ENCODE measurements around the gene ORM2. TPM values are rescaled to one million over a fixed set of nuclear protein-coding genes. Genes with fewer than 3 reads are reported as not detected.
"Not testable (repeated sequence)": the region's sequence is repeated elsewhere in the genome, so short reads cannot be mapped to it uniquely, and the experiment has no call there.

The ORM2 gene
- total RNA-seq, 2 donors from 2014 or later, result not detected

- DNase-seq (peak in 1 of 2 donors; percentile 4), ATAC-seq (no peak)
- intact Hi-C loops (cut with DNase I, micrococcal nuclease), result no loop called here
Measured at GRCh38 chr9:114308361-114308950, 21.2 kb upstream of the ORM2 start.

GRCh38 chr9:114309096-114309495 is 20.6 kb upstream of the ORM2 start:
- intact Hi-C loops (cut with DNase I, micrococcal nuclease), result no loop called here
- ATAC-seq, result no peak
- peak in 1 of 2 donors; percentile 4 for DNase-seq

GRCh38 chr9:114310471-114311450 is 18.9 kb upstream of the ORM2 start:
- intact Hi-C loops (cut with DNase I, micrococcal nuclease), result no loop called here
- DNase-seq, result peak in 1 of 2 donors; percentile 6
- no peak for ATAC-seq

GRCh38 chr9:114311571-114312512 is 17.8 kb upstream of the ORM2 start:
- intact Hi-C loops (cut with DNase I, micrococcal nuclease), result no loop called here
- no peak for ATAC-seq
- peak in 1 of 2 donors; percentile 8 for DNase-seq

DNA sequence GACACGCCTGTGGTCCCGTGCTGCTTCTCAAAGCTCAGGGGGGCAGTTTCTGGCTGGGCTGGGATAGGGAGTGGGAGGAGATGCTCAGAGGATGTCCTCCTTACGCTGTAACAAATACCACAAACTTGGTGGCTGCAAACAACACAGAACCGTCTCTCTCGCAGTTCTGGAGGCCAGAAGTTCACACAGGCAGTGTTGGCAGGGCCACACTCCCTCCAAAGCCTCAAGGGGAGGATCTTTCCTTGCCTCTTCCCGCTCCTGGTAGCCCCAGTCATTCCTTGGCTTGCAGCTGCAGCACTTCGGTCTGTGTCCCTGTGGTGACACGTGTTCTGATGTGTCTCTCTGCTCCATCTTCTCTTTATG is 17.2 kb upstream of the ORM2 start:
- DNase-seq, result peak in 1 of 2 donors; percentile 18
- intact Hi-C loops (cut with DNase I, micrococcal nuclease), result no loop called here
- no peak for ATAC-seq

DNA sequence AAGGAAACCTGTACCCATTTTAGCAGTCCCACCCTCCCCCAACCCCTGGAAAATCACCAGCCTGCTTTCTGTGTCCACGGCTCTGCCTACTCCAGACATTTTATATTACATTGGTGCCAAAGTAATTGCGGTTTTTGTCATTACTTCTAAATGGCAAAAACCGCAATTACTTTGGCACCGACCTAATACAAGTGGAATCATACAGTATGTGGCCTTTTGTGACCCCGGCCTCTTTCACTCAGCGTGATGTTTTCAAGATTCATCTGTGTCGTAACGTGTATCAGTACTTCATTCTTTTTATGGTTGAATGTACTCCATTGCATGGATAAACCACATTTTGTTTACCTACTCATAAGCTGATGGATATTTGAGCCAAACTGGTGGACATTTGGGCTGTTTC is 16.5 kb upstream of the ORM2 start:
- intact Hi-C loops (cut with DNase I, micrococcal nuclease), result no loop called here
- peak in 1 of 2 donors; percentile 3 for DNase-seq
- ATAC-seq, result no peak

GRCh38 chr9:114314256-114314867 is 15.3 kb upstream of the ORM2 start:
- intact Hi-C loops (cut with DNase I, micrococcal nuclease), result no loop called here
- no peak for ATAC-seq
- no peak for DNase-seq

DNA sequence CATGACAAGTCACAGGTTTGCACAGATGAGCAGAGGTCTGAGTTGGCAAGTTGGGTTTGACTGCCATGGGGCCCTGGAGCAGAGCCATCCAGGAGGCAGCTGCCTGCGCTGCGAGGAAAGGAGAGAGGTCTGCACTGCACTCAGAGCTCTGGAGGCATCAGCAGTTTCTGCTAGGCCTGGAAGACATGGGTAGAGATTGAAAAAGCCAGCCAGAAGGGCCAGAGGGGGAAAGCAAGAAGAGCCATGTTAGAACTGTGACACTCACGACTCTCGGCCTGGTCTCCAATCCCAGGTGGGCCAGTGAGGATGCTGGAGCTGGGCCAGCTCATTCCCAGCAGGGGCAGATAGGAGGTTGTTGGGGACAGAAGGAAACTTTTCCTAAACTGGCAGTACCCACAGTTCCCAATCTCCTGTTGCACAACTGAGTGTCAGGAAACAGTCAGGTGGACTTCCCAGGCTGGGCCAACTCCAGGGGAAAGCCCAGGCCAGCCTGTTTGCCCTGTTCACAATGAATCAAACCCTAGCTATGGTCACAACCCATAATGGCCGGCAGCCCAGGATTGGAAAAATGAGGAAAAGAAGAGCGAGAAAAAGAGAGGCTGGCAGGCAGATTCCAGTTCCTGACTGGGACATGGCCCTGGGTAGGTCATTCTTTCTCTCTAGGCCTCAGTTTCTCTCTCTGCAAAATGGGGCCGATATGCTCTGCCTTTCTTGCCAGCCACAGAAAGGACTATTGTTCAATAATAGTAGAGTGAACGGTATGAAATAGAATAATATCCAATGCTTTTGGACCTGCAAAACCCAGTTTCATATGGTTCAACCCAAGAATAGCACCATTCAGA is 14.6 kb upstream of the ORM2 start:
- intact Hi-C loops (cut with DNase I, micrococcal nuclease), result no loop called here
- no peak for ATAC-seq

GRCh38 chr9:114315723-114316363 is 13.8 kb upstream of the ORM2 start:
- ATAC-seq (no peak), DNase-seq (no peak)
- intact Hi-C loops (cut with DNase I, micrococcal nuclease), result no loop called here

More for the DNA sequence above, 14.6 kb upstream of the ORM2 start:
- DNase-seq, result peak in 1 of 2 donors; percentile 5

DNA sequence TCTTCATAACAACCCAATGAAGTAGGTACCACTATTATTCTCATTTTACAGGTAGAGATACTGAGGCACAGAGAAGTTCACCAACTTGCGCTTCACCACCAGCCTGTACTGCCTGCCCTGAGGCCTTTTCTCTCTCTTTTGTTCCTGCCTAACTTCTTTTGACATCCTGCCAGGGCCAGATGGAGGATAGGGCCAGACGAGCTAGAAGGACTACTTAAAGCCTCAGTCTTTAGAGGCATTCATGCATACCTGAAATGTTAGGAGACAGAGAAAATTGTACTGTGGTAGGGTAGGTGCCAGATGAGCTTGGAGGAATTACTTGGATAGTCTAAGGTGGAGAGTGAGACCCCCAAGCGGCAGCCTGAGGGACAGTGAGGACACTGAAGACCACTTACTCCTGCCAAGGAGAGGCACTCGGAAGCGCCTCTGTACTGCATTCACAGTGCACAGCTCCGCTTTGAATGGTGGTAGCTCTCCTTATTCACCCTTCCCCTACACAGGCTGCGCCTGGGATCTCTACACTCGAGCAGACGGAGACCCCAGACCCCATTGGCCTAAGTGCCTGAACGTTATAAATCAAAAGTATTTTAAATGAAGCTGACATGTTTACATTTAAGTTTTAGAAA is 13.0 kb upstream of the ORM2 start:
- intact Hi-C loops (cut with DNase I, micrococcal nuclease), result no loop called here
- peak in 1 of 2 donors; percentile 5 for DNase-seq
- no peak for ATAC-seq

- DNase-seq (no peak), ATAC-seq (no peak)
- intact Hi-C loops (cut with DNase I, micrococcal nuclease), result no loop called here
Measured at GRCh38 chr9:114317665-114318357, 11.9 kb upstream of the ORM2 start.

GRCh38 chr9:114318416-114318815 is 11.3 kb upstream of the ORM2 start:
- ATAC-seq (no peak), DNase-seq (no peak)
- intact Hi-C loops (cut with DNase I, micrococcal nuclease), result no loop called here

DNA sequence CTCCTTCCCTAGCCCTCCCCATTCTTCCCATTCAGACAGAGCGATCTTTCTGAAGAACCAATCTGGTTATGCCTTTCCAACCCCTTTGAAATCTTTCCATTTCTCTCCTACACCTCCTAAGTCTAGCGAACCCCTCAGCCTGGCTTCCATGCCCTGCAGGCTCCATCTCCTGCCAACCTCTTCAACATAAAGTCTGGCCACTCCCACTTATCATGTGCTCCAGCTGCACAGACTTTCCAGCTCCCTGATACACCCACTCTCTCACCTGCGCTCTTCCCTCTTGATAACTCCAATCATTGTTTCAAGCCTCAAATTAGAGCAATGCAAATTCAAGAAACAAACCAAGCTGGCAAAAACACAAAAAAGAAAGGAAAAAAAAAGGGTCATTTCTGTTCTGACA is 10.5 kb upstream of the ORM2 start:
- ATAC-seq (peak; percentile 52), DNase-seq (peak in 1 of 2 donors; percentile 5)
- intact Hi-C loops (cut with DNase I, micrococcal nuclease), result no loop called here

DNA sequence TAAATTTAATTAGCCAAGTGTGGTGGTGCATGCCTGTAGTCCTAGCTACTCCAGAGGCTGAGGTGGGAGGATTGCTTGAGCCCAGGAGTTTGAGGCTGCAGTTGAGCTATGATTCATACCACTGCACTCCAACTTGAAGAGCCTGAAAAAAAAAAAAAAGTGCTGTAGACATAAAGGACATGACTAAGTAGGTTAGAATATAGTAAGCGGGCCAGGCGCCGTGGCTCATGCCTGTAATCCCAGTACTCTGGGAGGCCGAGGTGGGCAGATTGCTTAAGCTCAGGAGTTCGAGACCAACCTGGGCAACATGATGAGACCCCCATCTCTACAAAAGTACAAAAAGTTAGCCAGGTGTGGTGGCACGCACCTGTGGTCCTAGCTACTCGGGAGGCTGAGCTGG is 9.0 kb upstream of the ORM2 start:
- intact Hi-C loops (cut with DNase I, micrococcal nuclease); ATAC-seq: not testable (repeated sequence)

GRCh38 chr9:114321759-114322158 is 7.9 kb upstream of the ORM2 start:
- intact Hi-C loops (cut with DNase I, micrococcal nuclease), result no loop called here
- ATAC-seq (no peak), DNase-seq (peak in 1 of 2 donors; percentile 0)

More for the DNA sequence above, 9.0 kb upstream of the ORM2 start:
- DNase-seq, result peak in 1 of 2 donors; percentile 6

DNA sequence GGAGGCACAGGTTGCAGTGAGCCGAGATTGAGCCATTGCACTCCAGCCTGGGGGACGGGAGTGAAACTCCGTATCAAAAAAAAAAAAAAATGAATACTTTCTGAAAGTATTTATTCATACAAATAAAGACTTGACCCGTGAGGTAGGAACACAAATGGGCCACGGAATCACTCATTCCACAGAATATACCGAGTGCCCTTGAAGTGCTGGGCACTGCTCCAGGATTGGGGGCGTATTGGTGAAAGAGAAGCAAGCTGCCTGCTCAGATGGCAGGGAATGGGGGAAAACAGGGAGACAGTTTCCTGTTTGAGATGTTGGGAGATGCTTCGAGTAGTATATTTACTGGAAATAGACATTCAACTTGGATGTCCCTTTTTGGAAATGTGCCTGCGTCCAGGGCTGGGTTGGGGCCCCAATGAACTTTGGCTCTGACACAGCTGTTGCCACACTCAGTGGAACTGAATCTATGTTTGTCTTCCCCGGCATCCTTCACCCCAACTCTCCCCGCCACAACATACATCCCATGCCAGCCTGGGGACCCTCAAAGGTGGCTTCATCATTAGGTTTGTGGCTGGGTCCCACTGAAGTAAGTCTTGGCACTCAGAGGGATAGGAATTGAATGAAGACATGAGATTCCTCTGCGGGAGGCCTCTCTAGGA is 7.4 kb upstream of the ORM2 start:
- DNase-seq, result peak in 1 of 2 donors; percentile 15
- intact Hi-C loops (cut with DNase I, micrococcal nuclease); ATAC-seq: not testable (repeated sequence)
